Endometrial microvascular endothelial cells (primary cell): ENCODE measurements around the gene MAMDC4. TPM values are rescaled to one million over a fixed set of nuclear protein-coding genes. Genes with fewer than 3 reads are reported as not detected.
"Not testable (repeated sequence)": the region's sequence is repeated elsewhere in the genome, so short reads cannot be mapped to it uniquely, and the experiment has no call there.

ENCODE experiments used
- in situ Hi-C: cut with HindIII; loops from 2 replicates; pipeline ENCODE4 v1.10.0; 2017; ENCODE audit warnings: low sequenced_read_pairs, low pct_unique_long_range_greater_than_20kb; ENCODE audit errors: inconsistent ontology term
- total RNA-seq: library from RNA; depleted of rRNA; stranded (reverse); fragments of >200 nt; gene quantifications from one replicate; pipeline ENCODE4 v1.2.3, GENCODE V29; 2015; ENCODE audit errors: inconsistent ontology term

MAMDC4 gene
- total RNA-seq, 1 donor from 2014 or later: 1.0 TPM

DNA sequence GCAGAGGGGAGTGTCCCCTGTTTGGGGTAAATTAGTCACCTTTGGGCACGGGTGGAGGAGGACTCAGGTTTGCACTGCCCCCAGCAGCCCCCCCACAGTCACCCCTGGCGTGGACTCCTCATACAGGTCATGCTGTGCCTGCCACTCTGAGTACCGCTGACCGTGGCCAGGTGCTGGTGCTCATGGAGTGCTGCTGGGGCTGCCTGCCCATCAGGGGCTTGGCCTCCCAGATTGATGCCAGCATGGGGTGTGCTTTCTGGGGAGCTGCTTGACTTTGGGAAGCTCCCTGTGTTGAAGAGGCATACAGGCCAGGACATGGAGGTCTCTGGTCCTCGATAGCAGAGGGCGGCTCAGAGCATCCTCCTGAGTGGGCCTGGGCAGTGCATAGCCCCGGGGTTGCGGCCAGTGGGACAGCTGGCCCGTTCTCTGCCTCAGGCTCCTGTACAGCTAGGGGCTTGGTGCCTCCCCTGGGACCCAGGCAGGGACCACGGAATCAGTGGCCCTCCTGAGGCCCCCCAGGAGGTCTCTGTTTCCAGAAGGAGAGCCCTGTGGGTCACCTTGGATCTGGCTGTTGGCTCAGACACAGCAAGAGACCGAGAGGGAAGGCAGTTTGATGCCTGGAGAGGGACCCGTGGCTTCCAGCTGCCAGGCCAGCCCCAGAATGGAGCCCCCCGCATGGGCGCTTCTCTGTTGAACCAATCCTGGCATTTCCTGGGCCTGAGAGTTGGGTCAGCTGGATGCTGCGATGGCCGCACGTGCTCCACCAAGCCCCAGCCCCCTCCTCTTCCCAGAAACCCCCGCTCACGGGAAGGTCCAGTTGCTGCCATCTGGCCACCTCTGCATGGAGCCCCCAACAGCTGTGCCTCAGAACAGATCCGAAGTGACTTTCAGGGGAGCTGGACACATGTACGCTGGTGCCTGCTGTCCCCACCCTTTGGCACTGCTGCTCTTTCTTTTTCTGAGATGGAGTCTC lies 15.9 kb upstream of the MAMDC4 start:
- in situ Hi-C loops: no loop called here

DNA sequence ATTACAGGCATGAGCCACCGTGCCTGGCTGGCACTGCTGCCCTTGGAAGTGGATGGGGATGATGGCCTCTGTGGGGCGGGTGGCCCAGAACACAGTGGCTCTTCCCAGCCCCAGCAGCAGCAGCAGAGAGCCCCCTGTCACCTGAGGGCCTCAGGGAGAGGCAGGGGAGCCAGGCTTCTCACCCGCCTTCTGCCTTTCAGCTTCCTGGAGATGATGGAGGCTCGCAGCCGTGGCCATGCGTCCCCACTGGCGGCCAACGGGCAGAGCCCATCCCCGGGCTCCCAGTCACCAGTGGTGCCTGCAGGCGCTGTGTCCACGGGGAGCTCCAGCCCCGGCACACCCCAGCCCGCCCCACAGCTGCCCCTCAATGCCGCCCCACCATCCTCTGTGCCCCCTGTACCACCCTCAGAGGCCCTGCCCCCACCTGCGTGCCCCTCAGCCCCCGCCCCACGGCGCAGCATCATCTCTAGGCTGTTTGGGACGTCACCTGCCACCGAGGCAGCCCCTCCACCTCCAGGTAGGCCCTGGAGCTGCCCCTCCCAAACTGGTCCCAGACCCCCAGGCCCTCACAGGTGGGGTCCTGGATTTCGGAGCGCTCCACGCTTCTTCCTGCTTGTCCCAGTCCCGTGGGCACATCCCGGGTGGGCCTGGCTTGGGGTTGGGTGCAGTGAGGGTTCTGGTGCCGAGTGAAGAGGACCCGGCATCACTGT lies 14.8 kb upstream of the MAMDC4 start:
- in situ Hi-C loops: no loop called here

GRCh38 chr9:136837856-136838277 lies 14.3 kb upstream of the MAMDC4 start:
- in situ Hi-C loops: not testable (repeated sequence)

DNA sequence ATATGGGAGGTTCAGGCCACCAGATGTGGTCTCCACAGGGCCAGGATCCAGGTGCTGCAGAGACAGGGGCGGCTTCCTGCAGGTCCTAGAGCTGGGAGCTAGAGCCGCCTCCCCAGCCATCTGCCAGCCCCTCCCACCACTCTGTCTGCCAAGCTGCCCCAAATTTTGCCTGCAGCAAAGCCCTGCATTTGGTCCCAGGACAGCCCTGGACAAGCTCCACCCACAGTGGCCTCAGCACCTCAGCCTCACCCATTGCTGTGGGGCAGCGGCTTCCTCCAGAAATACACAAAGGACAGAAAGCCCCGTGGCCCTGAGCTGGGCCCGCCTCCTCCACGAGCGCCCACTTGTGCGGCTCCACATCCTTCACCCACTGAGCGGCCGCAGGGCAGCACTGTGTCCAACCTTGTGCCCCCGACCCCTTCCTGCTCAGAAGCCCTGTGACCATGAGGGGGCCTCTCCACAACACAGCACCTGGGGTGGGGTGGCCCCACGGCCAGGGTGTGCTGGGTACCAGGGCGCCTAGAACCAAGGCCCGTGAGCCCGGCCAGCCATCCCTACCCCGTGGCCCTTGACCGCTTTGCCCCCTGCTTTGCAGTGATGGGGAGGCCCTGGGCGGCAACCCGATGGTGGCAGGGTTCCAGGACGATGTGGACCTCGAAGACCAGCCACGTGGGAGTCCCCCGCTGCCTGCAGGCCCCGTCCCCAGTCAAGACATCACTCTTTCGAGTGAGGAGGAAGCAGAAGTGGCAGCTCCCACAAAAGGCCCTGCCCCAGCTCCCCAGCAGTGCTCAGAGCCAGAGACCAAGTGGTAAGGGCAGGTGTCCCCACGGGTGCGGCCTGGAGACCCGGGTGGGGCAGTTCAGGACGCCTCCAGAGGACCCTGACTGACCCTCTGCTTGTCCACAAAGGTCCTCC lies 13.6 kb upstream of the MAMDC4 start:
- in situ Hi-C loops: no loop called here

DNA sequence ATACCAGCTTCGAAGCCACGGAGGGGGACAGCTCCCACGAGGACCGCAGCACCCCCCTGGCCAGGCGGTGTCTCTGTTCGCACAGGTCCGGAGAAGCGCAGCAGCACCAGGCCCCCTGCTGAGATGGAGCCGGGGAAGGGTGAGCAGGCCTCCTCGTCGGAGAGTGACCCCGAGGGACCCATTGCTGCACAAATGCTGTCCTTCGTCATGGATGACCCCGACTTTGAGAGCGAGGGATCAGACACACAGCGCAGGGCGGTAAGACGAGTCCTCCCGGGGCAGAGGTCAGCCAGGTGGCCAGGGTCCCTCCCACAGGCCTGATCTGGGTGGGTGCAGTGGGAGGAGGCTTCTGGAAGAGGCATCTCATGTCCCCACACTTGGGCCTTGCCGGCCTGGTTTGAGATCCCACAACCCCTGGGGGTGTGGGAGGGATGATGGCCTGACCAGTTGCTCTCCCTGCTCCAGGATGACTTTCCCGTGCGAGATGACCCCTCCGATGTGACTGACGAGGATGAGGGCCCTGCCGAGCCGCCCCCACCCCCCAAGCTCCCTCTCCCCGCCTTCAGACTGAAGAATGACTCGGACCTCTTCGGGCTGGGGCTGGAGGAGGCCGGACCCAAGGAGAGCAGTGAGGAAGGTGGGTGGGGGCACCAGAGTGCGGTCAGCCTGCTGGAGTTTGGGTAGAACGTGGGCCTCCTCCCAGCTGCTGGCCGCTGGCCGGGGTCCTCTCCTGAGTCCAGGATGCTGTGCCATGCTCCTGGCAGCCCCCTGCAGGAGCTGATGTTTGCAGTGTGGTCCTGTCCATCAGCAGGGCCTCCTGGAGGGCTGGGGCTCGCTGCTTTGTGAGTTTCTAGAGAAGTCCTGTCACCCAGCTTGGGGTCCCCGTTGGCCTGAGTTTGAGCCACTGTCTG lies 12.7 kb upstream of the MAMDC4 start:
- in situ Hi-C loops: no loop called here

- in situ Hi-C loops: no loop called here
Measured at GRCh38 chr9:136840140-136840876, 11.8 kb upstream of the MAMDC4 start.

GRCh38 chr9:136840877-136841645 lies 11.1 kb upstream of the MAMDC4 start:
- in situ Hi-C loops: no loop called here

DNA sequence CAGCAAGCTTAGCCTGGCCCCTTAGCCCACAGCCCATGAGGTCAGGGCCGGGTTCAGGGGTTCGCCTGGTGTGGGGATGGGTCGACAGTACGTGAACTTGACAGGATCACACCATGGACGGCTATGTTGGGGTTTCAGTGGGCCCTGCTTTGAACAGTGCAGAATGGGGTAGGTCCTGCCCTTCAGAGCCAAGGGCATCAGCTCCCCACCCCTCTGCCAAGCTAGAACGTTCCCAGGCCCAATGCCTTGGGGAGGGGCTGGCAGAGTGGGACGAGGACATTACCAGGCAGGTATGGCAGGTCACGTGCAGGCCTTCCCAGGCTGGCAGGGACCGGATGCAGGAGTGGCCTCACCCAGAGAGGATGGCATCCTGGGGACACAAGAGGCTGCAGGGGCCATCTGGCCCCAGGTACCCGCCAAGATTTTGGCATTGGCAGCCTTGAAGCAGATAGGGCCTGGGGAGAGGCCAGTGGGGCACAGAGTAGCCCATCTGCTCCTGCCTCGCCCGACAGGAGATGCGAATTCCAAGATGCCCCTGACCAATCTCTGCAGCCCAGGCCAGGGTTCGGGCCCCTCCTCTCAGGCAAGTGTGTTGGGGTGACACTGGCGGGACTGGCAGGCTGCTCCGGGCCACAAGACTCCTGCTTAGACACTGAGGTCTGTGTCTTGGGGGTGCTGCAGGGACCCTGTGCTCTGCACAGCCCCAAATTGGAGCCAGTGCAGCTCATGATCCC lies 10.3 kb upstream of the MAMDC4 start:
- in situ Hi-C loops: not testable (repeated sequence)

- in situ Hi-C loops: not testable (repeated sequence)
Measured at GRCh38 chr9:136842380-136842948, 9.7 kb upstream of the MAMDC4 start, which contains the start of gene AJM1. TSS of gene AJM1 (plus strand) at chr9:136842478. CDS start at chr9:136844415, 1,937 bp downstream.

DNA sequence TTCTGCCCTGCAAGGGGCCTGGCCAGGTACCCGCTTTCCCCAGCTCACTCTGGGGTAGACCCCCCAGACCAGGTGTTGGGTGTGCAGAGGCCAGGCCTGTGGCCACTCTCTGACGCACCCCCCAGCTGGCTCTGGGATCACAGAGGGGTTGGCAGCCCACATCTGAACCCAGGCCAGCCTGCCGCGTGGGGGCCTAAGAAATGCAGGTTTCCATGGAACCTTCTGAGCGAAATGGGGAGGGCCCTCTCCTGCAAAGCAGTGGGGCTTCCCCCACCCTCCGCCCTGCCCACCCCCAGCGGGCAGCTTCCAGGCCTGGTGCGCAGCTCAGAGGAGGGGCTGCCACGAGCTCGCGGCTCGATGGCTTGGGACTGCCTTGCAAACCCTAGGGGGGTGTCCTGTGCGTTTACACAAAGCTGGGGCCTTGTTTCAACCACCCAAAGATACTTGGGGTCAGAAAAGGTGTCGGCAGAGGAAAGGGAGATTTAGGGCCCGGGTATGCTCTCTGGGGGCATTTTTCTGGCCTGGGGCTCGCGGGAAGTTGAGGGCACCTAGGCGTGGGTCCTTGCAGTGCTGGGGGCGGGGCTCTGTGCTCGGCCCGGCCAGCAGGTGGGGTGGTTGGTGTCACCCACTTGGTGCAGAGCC lies 8.9 kb upstream of the MAMDC4 start:
- in situ Hi-C loops: not testable (repeated sequence)

GRCh38 chr9:136843801-136844740 lies 8.1 kb upstream of the MAMDC4 start:
- in situ Hi-C loops: not testable (repeated sequence)

- in situ Hi-C loops: no loop called here
Measured at GRCh38 chr9:136844761-136845464, 7.2 kb upstream of the MAMDC4 start.

- in situ Hi-C loops: no loop called here
Measured at GRCh38 chr9:136845465-136846260, 6.5 kb upstream of the MAMDC4 start.
